Neutrophil (primary cell): ENCODE data around the gene GNG14.

Experiments
- H3K27ac ChIP-seq: fragments of 200-600 bp; sonication (generic); 2 replicates; pipeline ENCODE4 v1.5.1; 2016; ENCODE audit warnings: mild to moderate bottlenecking, moderate library complexity
- H3K27me3 ChIP-seq: fragments of 200-600 bp; sonication (generic); 2 replicates; pipeline ENCODE4 v1.6.0; 2016; ENCODE audit warnings: mild to moderate bottlenecking
- H3K36me3 ChIP-seq: fragments of 200-600 bp; sonication (generic); 2 replicates; pipeline ENCODE4 v1.5.1; 2017
- H3K4me1 ChIP-seq, 2 experiments: fragments of 200-600 bp in 1 of 2; sonication (generic) in 1 of 2; 1 replicate in 1 of 2; 2 replicates in 1 of 2; pipeline versions ENCODE4 v1.5.1 to v1.6.1; 2013 to 2016; ENCODE audit warnings: low read depth in 1 of 2, low read length in 1 of 2, mild to moderate bottlenecking in 1 of 2, moderate library complexity in 1 of 2; ENCODE audit not compliant: control insufficient read depth in 1 of 2, insufficient read depth in 1 of 2
- H3K4me3 ChIP-seq, 2 experiments: fragments of 200-600 bp in 1 of 2; sonication (generic) in 1 of 2; 1 replicate in 1 of 2; 2 replicates in 1 of 2; pipeline ENCODE4 v1.5.1; 2013 to 2016; ENCODE audit warnings: low read depth in 1 of 2, low read length in 1 of 2, mild to moderate bottlenecking in 1 of 2, moderate library complexity in 1 of 2
- H3K9me3 ChIP-seq: fragments of 200-600 bp; sonication (generic); 2 replicates; pipeline ENCODE4 v1.5.1; 2016
- CTCF ChIP-seq: fragments of 200-600 bp; sonication (generic); IDR thresholded peaks from 2 replicates; pipeline ENCODE4 v1.5.1; 2016; ENCODE audit warnings: antibody characterized with exemption

Gene GNG14

GRCh38 chr19:12652219-12652618 lies 35.6 kb upstream of the GNG14 start:
- Histone ChIP-seq H3K4me3 (no peak overlapping the region), H3K36me3 (peaks cover 93% of the 10 kb centered on the region), H3K4me1 (peaks cover 7 to 9% of the 10 kb centered on the region in 2 experiments), H3K9me3 (no peaks in the 10 kb centered on the region), H3K27me3 (no peaks in the 10 kb centered on the region), H3K27ac (no peak overlapping the region)
- no peak for TF ChIP-seq CTCF

GRCh38 chr19:12655546-12655945 lies 32.3 kb upstream of the GNG14 start:
- Histone ChIP-seq H3K27ac (no peak overlapping the region), H3K4me1 (no peaks in the 10 kb centered on the region), H3K36me3 (peaks cover 99% of the 10 kb centered on the region), H3K4me3 (no peak overlapping the region), H3K9me3 (no peaks in the 10 kb centered on the region), H3K27me3 (no peaks in the 10 kb centered on the region)
- no peak for TF ChIP-seq CTCF

GRCh38 chr19:12656899-12657571 lies 30.8 kb upstream of the GNG14 start:
- no peaks in the 10 kb centered on the region for H3K9me3 ChIP-seq
- no peaks in the 10 kb centered on the region for H3K4me1 ChIP-seq
- H3K4me3 ChIP-seq: no peak overlapping the region
- H3K27me3 ChIP-seq: no peaks in the 10 kb centered on the region
- H3K27ac ChIP-seq: no peak overlapping the region
- peaks cover 99% of the 10 kb centered on the region for H3K36me3 ChIP-seq
- TF ChIP-seq CTCF: no peak

- no peaks in the 10 kb centered on the region for H3K9me3 ChIP-seq
- TF ChIP-seq CTCF: no peak
- no peaks in the 10 kb centered on the region for H3K27me3 ChIP-seq
- no peaks in the 10 kb centered on the region for H3K4me1 ChIP-seq
- peaks cover 100% of the 10 kb centered on the region for H3K36me3 ChIP-seq
- no peak overlapping the region for H3K4me3 ChIP-seq
- no peak overlapping the region for H3K27ac ChIP-seq
These were observed 29.8 kb upstream of the GNG14 start for GRCh38 chr19:12657966-12658365.

- Histone ChIP-seq H3K27ac (no peak overlapping the region), H3K4me1 (peaks cover 20 to 24% of the 10 kb centered on the region in 2 experiments), H3K9me3 (no peaks in the 10 kb centered on the region), H3K4me3 (no peak overlapping the region), H3K27me3 (no peaks in the 10 kb centered on the region), H3K36me3 (peaks cover 91% of the 10 kb centered on the region)
- TF ChIP-seq CTCF: no peak
These were observed 26.8 kb upstream of the GNG14 start for GRCh38 chr19:12660980-12661379.
